Activated CD4-positive, alpha-beta T cell treated with anti-CD3 and anti-CD28 coated beads for 24 hours (primary cell): Measurements from ENCODE around the gene MSANTD4.
"Not testable (repeated sequence)": the region's sequence is repeated elsewhere in the genome, so short reads cannot be mapped to it uniquely, and the experiment has no call there.

Experiments
- DNase-seq, 2 donors: peaks; one replicate each; pipeline ENCODE4 v3.0.0-alpha.2; 2020; ENCODE audit warnings: low read depth in 2 of 2

The MSANTD4 gene

DNA sequence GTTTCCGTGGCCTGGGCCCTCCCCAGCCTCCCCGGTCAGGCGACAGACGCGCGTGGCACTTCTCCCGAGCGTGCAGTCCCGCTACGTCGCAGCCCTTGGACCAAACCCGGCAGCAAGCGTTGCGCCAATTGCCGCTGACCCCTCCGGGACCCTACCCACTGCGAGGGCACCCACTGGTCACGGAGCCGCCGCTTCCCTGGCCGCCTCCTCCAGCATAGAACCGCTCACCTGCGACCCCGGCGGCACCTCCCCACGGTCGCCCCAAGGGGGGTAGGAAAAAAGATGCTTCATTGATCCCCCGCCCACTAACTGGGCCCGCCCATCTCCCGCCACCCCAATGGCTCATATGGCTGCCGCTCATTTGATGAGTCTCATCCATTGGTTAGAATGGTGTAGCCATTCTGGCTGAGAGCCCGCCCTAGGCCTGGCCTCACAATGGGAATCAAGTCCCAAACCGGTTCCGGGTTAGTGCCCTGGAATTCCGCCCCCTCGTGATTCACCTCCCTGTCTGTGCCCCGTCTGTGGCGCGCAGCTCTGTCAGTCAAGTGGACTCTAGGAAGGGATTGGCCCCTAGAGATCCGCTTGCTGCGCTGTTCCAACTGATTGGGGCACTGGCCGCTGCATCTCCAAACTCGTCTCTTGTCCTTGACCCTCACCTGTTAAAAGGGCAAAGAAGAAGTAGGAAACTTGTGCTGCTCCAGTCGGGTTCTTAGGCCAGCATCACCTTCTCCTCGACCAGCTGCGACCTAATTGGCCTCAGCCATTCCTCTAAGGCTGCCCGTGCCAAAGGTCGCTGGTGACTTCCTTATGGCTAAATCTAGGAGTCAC, at the start of gene MSANTD4:
TSS of gene MSANTD4 (minus strand) at position 274 of the 828 bp plus-strand sequence. CDS start 11,323 bp downstream, outside the sequence.
- peak; percentile 91 to 95 for DNase-seq

GRCh38 chr11:106070606-106071005, 48.6 kb upstream of the MSANTD4 start:
- no peak for DNase-seq

GRCh38 chr11:106063009-106063408, 41.0 kb upstream of the MSANTD4 start:
- no peak for DNase-seq

GRCh38 chr11:106061954-106062949, 40.2 kb upstream of the MSANTD4 start:
- DNase-seq: no peak

DNA sequence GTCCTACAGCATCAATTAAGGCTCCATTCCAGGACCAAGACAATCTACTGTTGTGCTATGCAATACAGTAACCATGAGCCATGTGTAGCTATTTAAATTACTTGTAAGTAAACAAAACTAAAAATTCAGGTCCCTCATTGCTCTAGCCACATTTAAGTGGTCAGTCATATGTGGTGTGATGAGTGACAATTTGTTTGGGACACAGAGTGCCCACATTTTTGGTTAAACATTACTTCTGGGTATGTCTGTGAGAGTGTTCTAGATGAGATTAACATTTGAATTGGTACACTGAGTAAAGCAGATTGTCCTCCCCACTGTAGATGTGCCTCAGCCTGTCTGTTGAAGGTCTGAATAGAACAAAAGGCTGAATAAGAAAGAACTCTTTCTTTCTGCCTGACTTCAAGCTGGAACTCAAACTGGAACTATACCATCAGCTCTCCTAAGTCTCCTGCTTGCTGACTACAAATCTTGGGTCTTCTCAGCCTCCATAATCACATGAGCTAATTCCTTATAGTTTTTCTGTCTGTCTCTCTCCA, 39.3 kb upstream of the MSANTD4 start:
- no peak for DNase-seq

- no peak for DNase-seq
Measured at GRCh38 chr11:106059617-106060016, 37.6 kb upstream of the MSANTD4 start.

DNA sequence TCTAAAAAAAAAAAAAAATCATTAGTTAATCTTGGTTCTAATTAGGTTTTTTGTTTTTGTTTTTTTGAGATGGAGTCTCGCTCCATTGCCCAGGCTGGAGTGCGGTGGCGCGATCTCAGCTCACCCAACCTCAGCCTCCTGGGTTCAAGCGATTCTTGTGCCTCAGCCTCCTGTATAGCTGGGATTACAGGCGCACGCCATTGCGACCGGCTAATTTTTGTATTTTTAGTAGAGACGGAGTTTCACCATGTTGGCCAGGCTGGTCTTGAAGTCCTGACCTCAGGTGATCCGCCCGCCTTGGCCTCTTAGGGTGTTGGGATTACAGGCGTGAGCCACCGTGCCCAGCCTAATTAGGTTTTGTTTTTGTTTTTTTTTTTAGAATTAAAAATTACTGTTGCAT, 36.3 kb upstream of the MSANTD4 start:
- DNase-seq: not testable (repeated sequence)

GRCh38 chr11:106051103-106051502, 29.1 kb upstream of the MSANTD4 start:
- no peak for DNase-seq

DNA sequence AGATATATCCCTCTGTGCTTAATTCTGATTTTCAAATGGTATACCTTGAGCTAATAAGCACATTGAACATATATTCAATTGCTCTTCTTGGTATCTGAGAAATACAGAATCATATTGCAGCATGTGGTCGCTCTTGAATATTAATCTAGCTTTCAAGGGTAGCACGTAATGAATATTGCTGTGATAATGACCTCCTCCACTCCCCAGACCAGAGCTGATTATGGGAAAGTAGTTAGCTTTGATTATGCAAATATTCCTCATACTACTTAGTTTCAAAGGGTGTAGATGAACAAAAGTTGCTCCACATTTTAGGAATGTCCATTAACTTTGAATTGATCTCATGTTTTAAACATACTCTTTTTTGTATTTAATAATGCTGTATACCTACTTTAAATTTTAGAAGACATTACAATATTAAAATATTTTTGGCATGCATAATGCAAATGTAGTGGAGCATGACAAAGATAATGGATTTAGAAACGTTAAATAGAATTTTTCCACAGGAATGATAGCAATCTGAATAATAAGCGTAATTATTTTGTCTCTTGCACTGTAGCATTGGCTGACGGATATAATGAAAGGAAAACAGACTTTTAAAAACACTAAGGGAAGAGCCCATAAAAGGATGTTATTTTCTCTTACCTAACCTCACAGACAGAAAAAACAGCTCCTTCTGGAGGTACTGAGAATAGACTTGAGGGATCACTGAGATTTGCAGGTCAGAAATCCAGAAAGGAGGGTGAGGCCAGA, 27.9 kb upstream of the MSANTD4 start:
- no peak for DNase-seq

DNA sequence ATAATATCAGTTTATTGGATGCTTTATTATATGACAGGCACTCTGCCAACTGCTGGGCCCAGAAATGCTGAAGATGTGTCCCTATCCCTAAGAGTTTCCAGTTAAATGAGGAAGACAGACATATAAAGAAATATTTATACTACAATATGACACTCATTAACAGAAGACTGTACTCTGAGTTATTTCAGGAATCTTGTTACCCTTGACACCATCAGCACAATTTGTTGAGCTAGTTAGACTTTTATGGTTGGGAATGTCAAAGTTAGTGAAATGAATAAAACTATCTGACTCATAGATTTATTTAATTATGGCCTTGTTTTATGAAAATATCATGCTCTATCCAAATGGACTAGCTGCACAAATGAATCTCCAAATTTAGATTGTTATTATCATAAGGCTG, 25.6 kb upstream of the MSANTD4 start:
- no peak for DNase-seq

- DNase-seq: no peak
Measured at GRCh38 chr11:106043540-106043939, 21.5 kb upstream of the MSANTD4 start.

GRCh38 chr11:106032861-106033260, 10.8 kb upstream of the MSANTD4 start:
- no peak for DNase-seq

DNA sequence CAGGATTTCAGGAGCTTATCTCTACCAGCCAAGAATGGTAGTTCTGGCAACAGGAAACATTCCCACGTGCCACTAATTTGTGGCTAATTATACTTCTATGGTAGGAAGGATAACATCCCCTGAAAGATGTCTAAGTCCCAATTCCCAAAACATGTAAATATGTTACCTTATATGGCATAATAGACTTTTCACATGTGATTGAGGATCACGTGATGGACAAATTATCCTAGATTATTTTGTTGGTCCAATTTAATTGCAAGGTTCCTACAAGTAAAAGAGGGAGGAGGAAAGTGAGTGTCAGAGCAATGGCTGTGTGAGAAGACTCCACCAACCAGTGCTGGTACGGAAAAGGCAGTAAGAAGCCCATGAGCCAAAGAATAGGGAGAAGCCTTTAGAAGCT, 9.9 kb upstream of the MSANTD4 start:
- DNase-seq: no peak

- no peak for DNase-seq
Measured at GRCh38 chr11:106031202-106031810, 9.3 kb upstream of the MSANTD4 start.

- no peak for DNase-seq
Measured at GRCh38 chr11:106030609-106031008, 8.6 kb upstream of the MSANTD4 start.

- DNase-seq: no peak
Measured at GRCh38 chr11:106022795-106023275, 795 bp upstream of the MSANTD4 start.

DNA sequence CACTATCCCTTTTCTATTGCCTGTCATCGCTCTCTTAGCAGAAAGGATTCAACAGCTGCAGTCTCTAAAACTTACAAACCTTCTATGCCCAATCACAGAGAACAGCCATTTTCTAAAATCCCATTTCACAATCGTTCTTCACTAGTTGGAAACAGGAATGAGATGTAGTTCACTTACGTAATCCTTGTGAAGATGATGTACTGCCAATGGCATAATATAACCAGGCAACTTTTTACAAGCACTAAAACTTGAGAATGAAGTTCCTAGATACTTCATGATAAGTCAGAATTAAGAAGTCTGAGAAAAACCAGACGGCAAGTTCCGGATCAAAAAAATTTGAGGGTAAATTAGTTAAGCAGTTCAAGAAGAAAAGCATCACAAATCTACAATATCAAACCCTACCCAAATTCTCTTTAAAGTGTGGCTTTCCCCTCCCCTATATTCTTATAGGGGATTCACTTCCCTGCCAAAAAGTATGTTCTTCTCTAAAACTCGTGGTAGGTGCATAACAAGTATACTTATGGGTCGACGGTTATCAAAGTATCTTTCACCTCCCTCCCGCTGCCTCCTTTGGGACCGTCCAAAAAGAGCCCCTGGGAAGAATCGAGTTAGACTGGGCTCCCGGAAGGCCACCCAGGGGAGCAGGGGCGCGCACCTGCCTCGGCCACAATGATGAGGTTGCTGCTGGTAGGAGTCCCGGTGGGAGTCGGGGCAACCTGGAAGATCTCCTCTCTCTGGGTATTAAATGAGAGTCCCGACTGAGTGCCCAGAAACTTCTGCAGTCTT, 666 bp downstream of the MSANTD4 start:
- no peak for DNase-seq

GRCh38 chr11:106017093-106017492, 4.9 kb downstream of the MSANTD4 start:
- DNase-seq: no peak

GRCh38 chr11:106015066-106015465, 7.0 kb downstream of the MSANTD4 start:
- DNase-seq: no peak

- DNase-seq: no peak
Measured at GRCh38 chr11:106014620-106015019, 7.4 kb downstream of the MSANTD4 start.
